Stimulated activated CD8-positive, alpha-beta memory T cell treated with anti-CD3 and anti-CD28 coated beads, Interleukin-15, amount 100 ng/mL, for 4 hours (primary cell): ENCODE measurements around the gene RAB12.

Experiments
- DNase-seq, 2 donors: peaks; one replicate each; pipeline ENCODE4 v3.0.0-alpha.2; 2020; ENCODE audit warnings: low read depth in 2 of 2

RAB12 gene

DNA sequence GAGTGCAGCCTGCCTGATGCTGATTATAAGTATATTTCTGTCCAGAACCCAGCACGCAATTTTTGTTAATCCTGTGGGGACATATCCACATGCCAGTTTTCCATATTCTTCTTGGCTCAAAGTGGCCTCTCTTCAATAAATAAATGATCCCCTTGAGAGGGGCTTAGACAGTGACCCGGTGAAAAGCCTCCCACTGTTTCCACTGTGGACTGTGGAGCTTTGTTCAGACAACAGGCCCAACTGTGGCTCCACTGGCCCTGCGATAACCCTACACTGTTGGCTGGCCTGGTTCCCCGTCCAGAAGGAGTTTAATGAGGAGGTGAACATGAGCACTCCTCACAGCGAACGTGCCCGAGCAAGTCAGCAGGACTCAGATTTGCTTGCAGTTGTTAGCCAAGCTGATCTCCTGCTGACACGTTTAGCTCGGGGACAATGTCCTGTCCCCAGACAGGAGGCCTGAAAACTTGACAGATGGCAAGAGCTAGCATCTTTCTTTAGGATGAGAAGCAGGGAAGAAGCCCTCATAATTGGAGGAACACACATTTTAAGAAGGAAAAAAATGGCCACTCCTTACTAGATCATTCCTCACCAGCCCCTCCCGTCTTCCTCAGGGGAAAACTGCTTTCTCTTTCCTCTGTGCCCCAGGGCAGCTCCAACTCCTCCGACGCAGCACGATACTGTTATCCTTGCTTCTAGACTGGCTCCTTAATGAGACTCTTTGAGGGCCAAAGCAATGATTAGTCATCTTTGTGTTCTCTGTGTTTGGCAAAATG, 76.1 kb downstream of the RAB12 start:
- DNase-seq: no peak

DNA sequence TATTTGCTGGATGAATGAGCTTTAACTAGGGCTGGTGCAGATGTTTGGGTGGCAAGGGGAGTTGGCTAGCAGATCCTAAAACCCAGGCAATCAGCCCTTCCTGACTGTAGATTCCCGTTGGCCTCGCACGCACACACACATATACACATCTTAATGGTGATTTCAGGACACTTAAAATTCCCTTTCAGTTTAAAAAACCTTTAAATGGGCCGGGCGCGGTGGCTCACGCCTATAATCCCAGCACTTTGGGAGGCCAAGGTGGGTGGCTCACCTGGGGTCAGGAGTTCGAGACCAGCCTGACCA, 76.6 kb downstream of the RAB12 start:
- DNase-seq: no peak

DNA sequence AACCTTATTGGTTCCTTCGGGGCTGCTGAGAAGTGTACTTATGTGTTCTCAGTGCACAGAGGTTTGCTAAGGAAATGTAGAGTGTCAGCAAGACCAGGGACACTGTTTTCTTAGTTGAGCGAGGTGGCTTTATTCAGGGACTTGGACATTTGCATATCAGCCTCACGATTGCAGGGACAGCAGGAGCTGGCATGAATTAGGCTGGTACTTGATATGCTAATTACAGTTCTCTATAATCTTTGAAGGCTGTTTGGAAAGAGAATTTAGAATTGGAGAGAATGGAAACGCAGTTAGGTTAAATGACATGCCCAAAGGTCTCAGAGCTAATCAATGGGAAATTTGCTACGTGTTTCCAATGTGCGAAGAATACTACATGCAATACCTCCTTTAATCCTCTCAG, 77.4 kb downstream of the RAB12 start:
- no peak for DNase-seq

DNA sequence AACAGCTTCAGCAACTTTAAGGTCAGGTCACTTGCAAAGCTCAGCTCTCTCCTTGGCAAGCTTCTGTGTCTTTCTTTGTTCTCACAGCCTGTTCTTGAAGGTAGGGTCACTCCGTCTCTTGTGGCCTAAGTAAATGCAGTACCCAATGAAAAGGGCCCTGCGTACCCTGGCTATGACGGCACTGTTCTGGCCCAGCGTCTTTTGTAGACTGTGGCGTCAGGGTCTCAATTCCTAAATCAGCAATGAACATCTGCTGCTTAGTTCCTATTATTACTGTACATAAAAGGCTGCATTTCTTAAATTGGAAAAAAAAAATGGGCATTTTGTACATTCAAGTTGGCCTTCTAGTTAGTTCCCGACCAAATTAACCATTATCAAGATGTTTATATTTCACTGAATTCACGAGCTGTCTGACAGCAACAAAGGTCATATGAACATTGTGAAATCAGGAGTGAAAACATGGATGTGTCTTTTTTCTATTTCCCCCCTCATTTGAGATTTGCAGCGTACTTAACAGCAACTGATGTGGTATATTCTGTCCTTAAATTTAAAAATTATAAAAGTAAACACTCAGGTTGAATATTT, 79.1 kb downstream of the RAB12 start:
- no peak for DNase-seq

DNA sequence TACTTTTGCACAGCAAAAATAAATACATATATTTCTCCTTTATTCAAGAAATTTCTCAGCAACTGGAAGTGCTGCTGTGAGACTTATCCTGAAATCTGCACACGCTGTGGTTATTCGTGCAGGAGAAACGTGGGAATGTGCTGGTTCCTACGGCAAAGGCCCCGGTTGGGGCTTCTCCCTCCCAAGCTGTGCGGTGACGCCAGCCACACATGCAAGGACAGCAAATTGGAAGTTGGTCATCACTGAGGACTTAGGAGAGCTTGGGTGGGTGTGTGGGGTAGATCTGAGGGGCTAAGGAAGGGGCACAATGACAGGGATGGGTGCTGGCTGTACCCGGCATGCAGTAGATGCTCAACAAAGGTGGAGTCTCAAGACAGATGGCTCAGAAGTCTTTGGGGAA, 79.6 kb downstream of the RAB12 start:
- DNase-seq: no peak
